SK-N-SH (cell line): ENCODE data around the gene USP10. TPM values are rescaled to one million over a fixed set of nuclear protein-coding genes. Genes with fewer than 3 reads are reported as not detected.

Source experiments
- CTCF ChIA-PET: fragments of 300-600, 350-600 bp; formaldehyde crosslinking; extraction: SDS; loops from one replicate; lab custom pipeline; 2021; lab: Yijun Ruan, JAX
- POLR2A ChIA-PET: fragments of 350-600 bp; sonication (Branson Sonifier 250); formaldehyde crosslinking; extraction: SDS; loops from one replicate; lab custom pipeline; 2020; ENCODE audit warnings: antibody characterized with exemption, inconsistent platforms; lab: Yijun Ruan, JAX
- DNase-seq: peaks from one replicate; pipeline ENCODE4 v3.0.0; 2012
- H2AFZ ChIP-seq: fragments of 200-600 bp; sonication (generic); 2 replicates; pipeline ENCODE4 v1.8.1; 2016; ENCODE audit warnings: antibody characterized with exemption, mild to moderate bottlenecking, low read depth
- H3F3A ChIP-seq: fragments of 200-600 bp; sonication (generic); replicated peaks from 2 replicates; pipeline ENCODE3; 2016; ENCODE audit warnings: antibody characterized with exemption, mild to moderate bottlenecking; ENCODE audit not compliant: insufficient read depth
- H3K27ac ChIP-seq, 2 experiments: fragments of 200-500 bp in 1 of 2; fragments of 200-600 bp in 1 of 2; sonication (Bioruptor generic) in 1 of 2; sonication (generic), shearing (Covaris generic) in 1 of 2; 2 replicates each; pipeline versions ENCODE4 v1.5.1 to v1.6.1; 2014 to 2016; ENCODE audit warnings: low read depth in 2 of 2, inconsistent platforms in 1 of 2, low read length in 1 of 2, mild to moderate bottlenecking in 1 of 2, mixed read lengths in 1 of 2
- H3K27me3 ChIP-seq: fragments of 200-600 bp; sonication (generic), shearing (Covaris generic); 2 replicates; pipeline ENCODE4 v1.6.1; 2016; ENCODE audit warnings: mixed run types; ENCODE audit not compliant: insufficient read depth
- H3K36me3 ChIP-seq, 2 experiments: fragments of 200-500 bp in 1 of 2; fragments of 200-600 bp in 1 of 2; sonication (Bioruptor generic) in 1 of 2; sonication (generic) in 1 of 2; replicated peaks in 1 of 2; 2 replicates each; pipeline versions ENCODE3 to v1.5.1; 2014 to 2016; ENCODE audit warnings: low read length in 1 of 2, mild to moderate bottlenecking in 1 of 2; ENCODE audit not compliant: insufficient read depth in 2 of 2, control insufficient read depth in 1 of 2
- H3K4me1 ChIP-seq, 2 experiments: fragments of 200-500 bp in 1 of 2; fragments of 200-600 bp in 1 of 2; sonication (Bioruptor generic) in 1 of 2; sonication (generic), shearing (Covaris generic) in 1 of 2; 2 replicates each; pipeline versions ENCODE4 v1.5.1 to v1.6.1; 2014 to 2016; ENCODE audit warnings: low read depth in 1 of 2, low read length in 1 of 2, mixed run types in 1 of 2; ENCODE audit not compliant: insufficient read depth in 2 of 2, control insufficient read depth in 1 of 2
- H3K4me2 ChIP-seq: fragments of 200-600 bp; sonication (generic), shearing (Covaris generic); 2 replicates; pipeline ENCODE4 v1.6.1; 2017; ENCODE audit warnings: mixed run types
- H3K4me3 ChIP-seq, 2 experiments: fragments of 200-500 bp in 1 of 2; fragments of 200-600 bp in 1 of 2; sonication (Bioruptor generic) in 1 of 2; sonication (generic), shearing (Covaris generic) in 1 of 2; 2 replicates each; pipeline versions ENCODE4 v1.5.1 to v1.8.1; 2014 to 2016; ENCODE audit warnings: low read depth in 2 of 2, inconsistent platforms in 1 of 2, low read length in 1 of 2, mild to moderate bottlenecking in 1 of 2, mixed read lengths in 1 of 2, moderate library complexity in 1 of 2
- H3K79me2 ChIP-seq: fragments of 200-600 bp; sonication (generic); 2 replicates; pipeline ENCODE4 v1.8.1; 2017; ENCODE audit warnings: mild to moderate bottlenecking; ENCODE audit not compliant: insufficient read depth
- H3K9ac ChIP-seq: fragments of 200-600 bp; sonication (generic); 2 replicates; pipeline ENCODE4 v1.6.1; 2017; ENCODE audit warnings: mixed run types
- H3K9me2 ChIP-seq: fragments of 200-600 bp; sonication (generic); 2 replicates; pipeline ENCODE4 v1.6.1; 2017; ENCODE audit warnings: mixed run types
- H3K9me3 ChIP-seq: fragments of 200-600 bp; sonication (generic); 2 replicates; pipeline ENCODE4 v1.6.1; 2017; ENCODE audit warnings: mixed run types, mild to moderate bottlenecking, moderate library complexity
- H4K20me1 ChIP-seq: fragments of 200-600 bp; sonication (generic); 2 replicates; pipeline ENCODE4 v1.6.1; 2017; ENCODE audit warnings: mild to moderate bottlenecking, mixed run types; ENCODE audit not compliant: insufficient read depth
- CHD2 ChIP-seq: fragments of 150-350 bp; IDR thresholded peaks from 2 replicates; pipeline ENCODE4 v1.6.1; 2018; ENCODE audit warnings: low read length; ENCODE audit not compliant: partially characterized antibody
- ELF1 ChIP-seq: IDR thresholded peaks from 2 replicates; pipeline ENCODE4 v1.4.0; 2012
- EZH2phosphoT487 ChIP-seq: fragments of 200-600 bp; sonication (generic); IDR thresholded peaks from 2 replicates; pipeline ENCODE4 v1.6.1; 2017; ENCODE audit warnings: low read depth, mixed run types, mild to moderate bottlenecking, antibody characterized with exemption, moderate library complexity, borderline replicate concordance
- FOSL2 ChIP-seq: IDR thresholded peaks from 2 replicates; pipeline ENCODE4 v1.4.0; 2012; ENCODE audit warnings: low read depth, mild to moderate bottlenecking, moderate library complexity, borderline replicate concordance
- JUND ChIP-seq: IDR thresholded peaks from 2 replicates; pipeline ENCODE4 v1.4.0; 2012
- MEF2A ChIP-seq: IDR thresholded peaks from 2 replicates; pipeline ENCODE4 v1.4.0; 2012; ENCODE audit warnings: low read depth, borderline replicate concordance
- NFIC ChIP-seq: IDR thresholded peaks from 2 replicates; pipeline ENCODE4 v1.4.0; 2012; ENCODE audit warnings: borderline replicate concordance
- NRF1 ChIP-seq: IDR thresholded peaks from 2 replicates; pipeline ENCODE4 v1.6.1; 2012; ENCODE audit warnings: low read depth, mild to moderate bottlenecking, low read length
- RAD21 ChIP-seq: IDR thresholded peaks from 2 replicates; pipeline ENCODE4 v1.6.1; 2012; ENCODE audit warnings: mild to moderate bottlenecking, low read length
- RCOR1 ChIP-seq: fragments of 150-350 bp; IDR thresholded peaks from 2 replicates; pipeline ENCODE4 v1.6.1; 2017; ENCODE audit warnings: antibody characterized with exemption, low read length
- SMC3 ChIP-seq: IDR thresholded peaks from 2 replicates; pipeline ENCODE4 v1.6.1; 2012; ENCODE audit warnings: low read depth, low read length, improper control_type of control experiment
- TCF12 ChIP-seq: IDR thresholded peaks from 2 replicates; pipeline ENCODE4 v1.4.0; 2012
- USF1 ChIP-seq: IDR thresholded peaks from 2 replicates; pipeline ENCODE4 v1.4.0; 2012; ENCODE audit warnings: low read depth, borderline replicate concordance
- ZBTB33 ChIP-seq: IDR thresholded peaks from 2 replicates; pipeline ENCODE4 v1.4.0; 2012; ENCODE audit warnings: low read depth, borderline replicate concordance
- WGBS: methylation state at CpG from one replicate; pipeline ENCODE4 v1.1.6; 2017; ENCODE audit warnings: low lambda C conversion rate; 5-methylcytosine and 5-hydroxymethylcytosine counted together
- polyA plus RNA-seq, 3 experiments: library from polyadenylated mRNA; depleted of rRNA; stranded (reverse); fragments of >200 nt; gene quantifications; 2 replicates each; pipeline ENCODE4 v1.2.3, GENCODE V29; 2012

Gene USP10
- polyA plus RNA-seq, 1 of the 3 experiments (the other 2 are of a cell fraction): 49.2 TPM

GRCh38 chr16:84673203-84673535 lies 26.6 kb upstream of the USP10 start (continued):
- TF ChIP-seq MEF2A: no peak

DNA sequence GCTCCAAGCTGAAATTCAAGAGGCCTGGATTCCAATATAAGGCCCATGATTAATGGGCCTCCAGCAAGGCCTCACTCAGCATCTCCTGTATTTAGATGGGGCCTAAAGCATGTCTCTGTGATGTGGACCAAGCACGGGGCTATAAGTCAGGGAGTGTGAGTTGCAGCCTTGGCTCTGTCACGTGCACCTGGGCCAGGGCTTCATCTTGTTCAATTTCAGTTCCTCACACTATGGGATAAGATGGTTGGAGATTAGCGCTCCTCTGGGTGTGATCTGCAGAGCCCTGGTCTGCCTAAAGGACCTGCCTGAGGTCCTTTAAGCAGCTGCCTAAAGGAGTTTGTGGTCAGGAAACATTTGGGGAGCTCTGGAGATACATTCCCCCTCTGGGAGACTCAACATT lies 26.2 kb upstream of the USP10 start:
- Histone ChIP-seq H3K9ac (no peak overlapping the region), H3K36me3 (no peaks in the 10 kb centered on the region), H3K27ac (no peak overlapping the region), H2AFZ (no peak overlapping the region), H3K27me3 (no peaks in the 10 kb centered on the region), H3K79me2 (no peaks in the 10 kb centered on the region), H4K20me1 (no peaks in the 10 kb centered on the region), H3F3A (peaks cover 3% of the 10 kb centered on the region), H3K4me2 (no peak overlapping the region), H3K9me2 (no peaks in the 10 kb centered on the region), H3K4me1 (peaks cover 0 to under 1% of the 10 kb centered on the region in 2 experiments; a peak in 1 of 4 replicates), H3K4me3 (no peak overlapping the region), H3K9me3 (no peaks in the 10 kb centered on the region)
- POLR2A ChIA-PET: no interaction called here
- no peak for TF ChIP-seq USF1
- TF ChIP-seq ZBTB33: no peak
- TF ChIP-seq EZH2phosphoT487: no peak
- no peak for TF ChIP-seq JUND
- TF ChIP-seq TCF12: no peak
- no peak for TF ChIP-seq ELF1
- CTCF ChIA-PET: interaction anchor here (1.1 to 7.9 kb wide), 19 partner anchors 8 to 279 kb away, joined by 3 to 137 read pairs (median 11); no protein-coding TSS in a partner anchor
- 83% methylated on average over 3 of the region's 3 CpGs for WGBS
- DNase-seq: no peak

DNA sequence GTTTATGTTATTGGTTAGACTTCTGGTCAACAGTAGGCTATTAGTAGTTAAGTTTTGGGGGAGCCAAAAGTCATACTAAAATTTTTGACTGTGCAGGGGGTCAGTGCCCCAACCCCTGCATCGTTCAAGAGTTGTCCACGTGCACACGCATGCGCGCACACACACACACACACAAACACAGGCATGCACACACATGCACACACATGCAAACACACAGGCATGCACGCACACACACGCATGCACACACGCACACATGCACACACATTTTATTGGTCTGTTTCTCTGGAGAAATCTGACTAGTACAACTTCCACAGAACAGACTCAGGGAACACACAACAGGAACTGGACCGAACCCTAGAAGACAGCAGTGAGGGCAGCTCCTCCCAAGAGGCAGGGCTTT lies 24.4 kb upstream of the USP10 start:
- Histone ChIP-seq H2AFZ (no peak overlapping the region), H3K27me3 (no peaks in the 10 kb centered on the region), H3K4me2 (no peak overlapping the region)
- POLR2A ChIA-PET: no interaction called here
- TF ChIP-seq MEF2A (no peak), EZH2phosphoT487 (no peak), TCF12 (no peak), CHD2 (no peak), RAD21 (no peak), FOSL2 (no peak), NFIC (no peak), RCOR1 (no peak), NRF1 (no peak), SMC3 (no peak)
- TF ChIP-seq, all 33 proteins: peak for 0
- Histone ChIP-seq H3K9me2 (no peaks in the 10 kb centered on the region), H3K9ac (no peak overlapping the region), H3K27ac (no peak overlapping the region), H3K36me3 (no peaks in the 10 kb centered on the region), H3K9me3 (no peaks in the 10 kb centered on the region), H4K20me1 (no peaks in the 10 kb centered on the region), H3K4me3 (no peak overlapping the region), H3K4me1 (no peaks in the 10 kb centered on the region), H3K79me2 (no peaks in the 10 kb centered on the region), H3F3A (no peaks in the 10 kb centered on the region)
- CTCF ChIA-PET: no interaction called here
- no peak for DNase-seq
- WGBS: 78% methylated on average over 8 of the region's 9 CpGs
